ENCODE data around the gene DDX53. TPM values are rescaled to one million over a fixed set of nuclear protein-coding genes. Genes with fewer than 3 reads are reported as not detected.

Gene DDX53
- total RNA-seq, 2 donors from 2014 or later: not detected

- WGBS, 2 experiments (ENCODE audit: insufficient coverage in 1 of 2, insufficient read length in 1 of 2): 91% methylated on average over 2 of the region's 4 CpGs; no CpG with 5 or more reads in 1 of the 2 experiments
- H3K9ac ChIP-seq (ENCODE audit: extremely low read depth, low read length, poor library complexity, severe bottlenecking): no peak overlapping the region
- H3K9me3 ChIP-seq (ENCODE audit: control insufficient read depth, low read length): no peaks in the 10 kb centered on the region
- TF ChIP-seq CTCF (conservative IDR thresholded peaks at IDR 0.05): no peak
- H3K27me3 ChIP-seq (ENCODE audit: control insufficient read depth, insufficient read depth, low read length, poor library complexity, severe bottlenecking): no peaks in the 10 kb centered on the region
- H3K4me3 ChIP-seq (ENCODE audit: low read length): no peak overlapping the region
- no peaks in the 10 kb centered on the region for H3K36me3 ChIP-seq (ENCODE audit: control insufficient read depth, insufficient read depth, low read length)
- Mint-ChIP-seq H3K4me3 (no peak overlapping the region), H3K9me3 (no peaks in the 10 kb centered on the region), H3K4me1 (no peaks in the 10 kb centered on the region), H3K27ac (no peak overlapping the region), H3K36me3 (ENCODE audit: low read depth) (no peaks in the 10 kb centered on the region), H3K27me3 (ENCODE audit: insufficient read depth) (no peaks in the 10 kb centered on the region)
- no peaks in the 10 kb centered on the region for H3K4me1 ChIP-seq (ENCODE audit: control insufficient read depth, insufficient read depth, low read length)
- DNase-seq: no peak
- H3K27ac ChIP-seq (ENCODE audit: low read depth, low read length): no peak overlapping the region
Observed at GRCh38 chrX:22974616-22975015, 25.1 kb upstream of the DDX53 start.

- no peaks in the 10 kb centered on the region for H3K4me1 Mint-ChIP-seq
- no CpG with 5 or more reads among the region's 1 CpG for WGBS, 2 experiments (ENCODE audit: insufficient coverage in 1 of 2, insufficient read length in 1 of 2)
- no peak for DNase-seq
- H3K36me3 Mint-ChIP-seq (ENCODE audit: low read depth): no peaks in the 10 kb centered on the region
- Histone ChIP-seq H3K27me3 (ENCODE audit: control insufficient read depth, insufficient read depth, low read length, poor library complexity, severe bottlenecking) (no peaks in the 10 kb centered on the region), H3K9ac (ENCODE audit: extremely low read depth, low read length, poor library complexity, severe bottlenecking) (no peak overlapping the region), H3K27ac (ENCODE audit: low read depth, low read length) (no peak overlapping the region), H3K36me3 (ENCODE audit: control insufficient read depth, insufficient read depth, low read length) (no peaks in the 10 kb centered on the region), H3K4me1 (ENCODE audit: control insufficient read depth, insufficient read depth, low read length) (no peaks in the 10 kb centered on the region), H3K9me3 (ENCODE audit: control insufficient read depth, low read length) (no peaks in the 10 kb centered on the region), H3K4me3 (ENCODE audit: low read length) (no peak overlapping the region)
- H3K27me3 Mint-ChIP-seq (ENCODE audit: insufficient read depth): no peaks in the 10 kb centered on the region
- H3K9me3 Mint-ChIP-seq: no peaks in the 10 kb centered on the region
- TF ChIP-seq CTCF (conservative IDR thresholded peaks at IDR 0.05): no peak
- no peak overlapping the region for H3K4me3 Mint-ChIP-seq
- H3K27ac Mint-ChIP-seq: no peak overlapping the region
Observed at GRCh38 chrX:22975786-22976185, 24.0 kb upstream of the DDX53 start.

GRCh38 chrX:22985958-22986357 lies 13.8 kb upstream of the DDX53 start:
- TF ChIP-seq CTCF (conservative IDR thresholded peaks at IDR 0.05): no peak
- Histone ChIP-seq H3K9me3 (ENCODE audit: control insufficient read depth, low read length) (no peaks in the 10 kb centered on the region), H3K9ac (ENCODE audit: extremely low read depth, low read length, poor library complexity, severe bottlenecking) (no peak overlapping the region), H3K27me3 (ENCODE audit: control insufficient read depth, insufficient read depth, low read length, poor library complexity, severe bottlenecking) (no peaks in the 10 kb centered on the region), H3K27ac (ENCODE audit: low read depth, low read length) (no peak overlapping the region), H3K4me3 (ENCODE audit: low read length) (no peak overlapping the region), H3K36me3 (ENCODE audit: control insufficient read depth, insufficient read depth, low read length) (no peaks in the 10 kb centered on the region), H3K4me1 (ENCODE audit: control insufficient read depth, insufficient read depth, low read length) (no peaks in the 10 kb centered on the region)
- no peaks in the 10 kb centered on the region for H3K9me3 Mint-ChIP-seq
- 83% methylated on average over 2 of the region's 2 CpGs; no CpG with 5 or more reads in 1 of the 2 experiments for WGBS, 2 experiments (ENCODE audit: insufficient coverage in 1 of 2, insufficient read length in 1 of 2)
- H3K4me1 Mint-ChIP-seq: no peaks in the 10 kb centered on the region
- H3K4me3 Mint-ChIP-seq: no peak overlapping the region
- no peaks in the 10 kb centered on the region for H3K27me3 Mint-ChIP-seq (ENCODE audit: insufficient read depth)
- no peak for DNase-seq
- no peak overlapping the region for H3K27ac Mint-ChIP-seq
- no peaks in the 10 kb centered on the region for H3K36me3 Mint-ChIP-seq (ENCODE audit: low read depth)

All from endodermal cell (in vitro differentiated cells).